Mesenchymal stem cell (in vitro differentiated cells and primary cell): ENCODE results near the gene KANSL2.
"Not testable (repeated sequence)": the region's sequence is repeated elsewhere in the genome, so short reads cannot be mapped to it uniquely, and the experiment has no call there.

Experiments used
- DNase-seq: peaks from one replicate; pipeline ENCODE4 v3.0.0-alpha.2; 2013
- H2AFZ ChIP-seq: one replicate; pipeline ENCODE4 v1.6.1; 2013; ENCODE audit warnings: low read depth, mild to moderate bottlenecking, control low read depth, inconsistent platforms, low read length, moderate library complexity
- H2AK5ac ChIP-seq: 2 replicates; pipeline ENCODE4 v1.6.1; 2013; ENCODE audit warnings: low read length, moderate library complexity, mild to moderate bottlenecking, inconsistent platforms; ENCODE audit not compliant: severe bottlenecking
- H2BK120ac ChIP-seq: one replicate; pipeline ENCODE4 v1.6.1; 2013; ENCODE audit warnings: low read depth, mild to moderate bottlenecking, inconsistent platforms, low read length, moderate library complexity
- H2BK12ac ChIP-seq, 2 experiments: one replicate each; pipeline ENCODE4 v1.6.1; 2013; ENCODE audit warnings: inconsistent platforms in 2 of 2, low read length in 2 of 2, mild to moderate bottlenecking in 2 of 2, moderate library complexity in 2 of 2, control low read depth in 1 of 2
- H2BK15ac ChIP-seq: one replicate; pipeline ENCODE4 v1.6.1; 2013; ENCODE audit warnings: mild to moderate bottlenecking, low read depth, inconsistent platforms; ENCODE audit not compliant: poor library complexity, severe bottlenecking
- H2BK5ac ChIP-seq: 2 replicates; pipeline ENCODE4 v1.6.1; 2013; ENCODE audit warnings: low read depth, mild to moderate bottlenecking, low read length, control low read depth, inconsistent platforms; ENCODE audit not compliant: poor library complexity, severe bottlenecking
- H3K14ac ChIP-seq, 2 experiments: one replicate each; pipeline ENCODE4 v1.6.1; 2013; ENCODE audit warnings: inconsistent platforms in 2 of 2, low read length in 2 of 2, control low read depth in 1 of 2, mild to moderate bottlenecking in 1 of 2, moderate library complexity in 1 of 2
- H3K18ac ChIP-seq, 2 experiments: one replicate each; pipeline ENCODE4 v1.6.1; 2013; ENCODE audit warnings: inconsistent platforms in 2 of 2, low read length in 2 of 2, control low read depth in 1 of 2, low read depth in 1 of 2, mild to moderate bottlenecking in 1 of 2
- H3K23ac ChIP-seq, 2 experiments: one replicate each; pipeline ENCODE4 v1.6.1; 2013; ENCODE audit warnings: inconsistent platforms in 2 of 2, low read length in 2 of 2, mild to moderate bottlenecking in 2 of 2, moderate library complexity in 2 of 2, control low read depth in 1 of 2
- H3K27ac ChIP-seq: 2 replicates; pipeline ENCODE4 v1.5.1; 2013; ENCODE audit warnings: mild to moderate bottlenecking, moderate library complexity, low read length, control low read depth, inconsistent platforms; ENCODE audit not compliant: poor library complexity, severe bottlenecking
- H3K27me3 ChIP-seq, 2 experiments: 2 replicates each; pipeline versions ENCODE4 v1.6.1 to v1.7.0; 2013; ENCODE audit warnings: low read length in 2 of 2, mild to moderate bottlenecking in 2 of 2, moderate library complexity in 2 of 2, control low read depth in 1 of 2, inconsistent platforms in 1 of 2; ENCODE audit not compliant: control insufficient read depth in 1 of 2, insufficient read depth in 1 of 2
- H3K36me3 ChIP-seq, 2 experiments: 2 replicates each; pipeline versions ENCODE4 v1.6.1 to v1.7.0; 2013; ENCODE audit warnings: low read length in 2 of 2, control low read depth in 1 of 2, inconsistent platforms in 1 of 2, low read depth in 1 of 2, mild to moderate bottlenecking in 1 of 2; ENCODE audit not compliant: insufficient read depth in 2 of 2, control insufficient read depth in 1 of 2
- H3K4ac ChIP-seq, 2 experiments: one replicate each; pipeline ENCODE4 v1.6.1; 2013; ENCODE audit warnings: inconsistent platforms in 2 of 2, low read length in 2 of 2, mild to moderate bottlenecking in 2 of 2, moderate library complexity in 2 of 2, control low read depth in 1 of 2, low read depth in 1 of 2
- H3K4me1 ChIP-seq: 2 replicates; pipeline ENCODE4 v1.6.1; 2013; ENCODE audit warnings: low read depth, low read length, control low read depth; ENCODE audit not compliant: control insufficient read depth, insufficient read depth
- H3K4me2 ChIP-seq: 2 replicates; pipeline ENCODE4 v1.6.1; 2013; ENCODE audit warnings: low read length, mild to moderate bottlenecking, inconsistent platforms; ENCODE audit not compliant: poor library complexity, severe bottlenecking
- H3K4me3 ChIP-seq, 2 experiments: 2 replicates each; pipeline versions ENCODE4 v1.5.1 to v1.7.0; 2013; ENCODE audit warnings: low read length in 2 of 2, mild to moderate bottlenecking in 2 of 2, control low read depth in 1 of 2, low read depth in 1 of 2; ENCODE audit not compliant: insufficient read depth in 1 of 2
- H3K79me1 ChIP-seq: replicated peaks from 2 replicates; pipeline ENCODE4 v1.6.1; 2013; ENCODE audit warnings: mild to moderate bottlenecking, control low read depth, low read length, inconsistent platforms; ENCODE audit not compliant: poor library complexity, severe bottlenecking
- H3K9ac ChIP-seq: 2 replicates; pipeline ENCODE4 v1.7.0; 2013; ENCODE audit warnings: mild to moderate bottlenecking, low read length, moderate library complexity
- H3K9me3 ChIP-seq: 2 replicates; pipeline ENCODE4 v1.7.0; 2013; ENCODE audit warnings: mild to moderate bottlenecking, low read length; ENCODE audit not compliant: control insufficient read depth
- H4K8ac ChIP-seq: one replicate; pipeline ENCODE4 v1.6.1; 2013; ENCODE audit warnings: inconsistent platforms, mild to moderate bottlenecking, low read length, moderate library complexity
- H4K91ac ChIP-seq: one replicate; pipeline ENCODE4 v1.6.1; 2013; ENCODE audit warnings: mild to moderate bottlenecking, low read length, inconsistent platforms
- WGBS: methylation state at CpG from one replicate; pipeline ENCODE4 v1.1.7; 2013; ENCODE audit warnings: mixed read lengths; 5-methylcytosine and 5-hydroxymethylcytosine counted together

Gene KANSL2

GRCh38 chr12:48668996-48669395 lies 13.0 kb downstream of the KANSL2 start:
- Histone ChIP-seq H2AK5ac (no peak overlapping the region), H3K27ac (no peak overlapping the region), H2BK12ac (no peak overlapping the region), H2BK120ac (no peak overlapping the region), H3K27me3 (no peaks in the 10 kb centered on the region), H4K8ac (no peak overlapping the region), H3K9ac (no peak overlapping the region), H3K14ac (no peak overlapping the region), H3K79me1 (peaks cover 15% of the 10 kb centered on the region), H3K4me3 (no peak overlapping the region), H3K36me3 (peaks cover 57 to 83% of the 10 kb centered on the region in 2 experiments), H3K18ac (no peak overlapping the region), H2AFZ (no peak overlapping the region), H3K4me1 (no peaks in the 10 kb centered on the region), H3K4ac (no peak overlapping the region), H3K4me2 (no peak overlapping the region), H3K23ac (no peak overlapping the region), H3K9me3 (no peaks in the 10 kb centered on the region), H2BK15ac (no peak overlapping the region), H4K91ac (no peak overlapping the region), H2BK5ac (no peak overlapping the region)
- 97% methylated on average over 14 of the region's 14 CpGs for WGBS
- DNase-seq, result no peak

- H3K27ac ChIP-seq, result no peak overlapping the region
- no peak overlapping the region for H4K8ac ChIP-seq
- WGBS, result 100% methylated on average over 2 of the region's 4 CpGs
- peaks cover 40 to 80% of the 10 kb centered on the region in 2 experiments for H3K36me3 ChIP-seq
- H2BK120ac ChIP-seq, result no peak overlapping the region
- no peaks in the 10 kb centered on the region for H3K4me1 ChIP-seq
- H4K91ac ChIP-seq, result no peak overlapping the region
- no peak overlapping the region for H3K14ac ChIP-seq
- no peak overlapping the region for H3K9ac ChIP-seq
- H3K27me3 ChIP-seq, result no peaks in the 10 kb centered on the region
- peaks cover 21% of the 10 kb centered on the region for H3K79me1 ChIP-seq
- no peak overlapping the region for H2BK5ac ChIP-seq
- no peak for DNase-seq
- no peak overlapping the region for H3K4ac ChIP-seq
- no peaks in the 10 kb centered on the region for H3K9me3 ChIP-seq
- H3K18ac ChIP-seq, result no peak overlapping the region
- H2BK15ac ChIP-seq, result no peak overlapping the region
- H3K23ac ChIP-seq, result no peak overlapping the region
- H2AFZ ChIP-seq, result no peak overlapping the region
- H2BK12ac ChIP-seq, result no peak overlapping the region
- no peak overlapping the region for H2AK5ac ChIP-seq
- H3K4me2 ChIP-seq, result no peak overlapping the region
- no peak overlapping the region for H3K4me3 ChIP-seq
Measured at GRCh38 chr12:48659863-48660262, 22.2 kb downstream of the KANSL2 start.

- Histone ChIP-seq H3K4ac (no peak overlapping the region), H3K18ac (no peak overlapping the region), H3K36me3 (peaks cover 18 to 83% of the 10 kb centered on the region in 2 experiments), H2BK120ac (no peak overlapping the region), H3K23ac (no peak overlapping the region), H3K14ac (no peak overlapping the region), H2AK5ac (no peak overlapping the region), H3K79me1 (peaks cover 19% of the 10 kb centered on the region), H2BK12ac (no peak overlapping the region), H4K8ac (no peak overlapping the region), H3K27ac (no peak overlapping the region), H2BK15ac (no peak overlapping the region), H3K27me3 (no peaks in the 10 kb centered on the region), H3K4me1 (no peaks in the 10 kb centered on the region), H3K4me3 (no peak overlapping the region), H3K9me3 (no peaks in the 10 kb centered on the region), H2BK5ac (no peak overlapping the region), H3K4me2 (no peak overlapping the region), H4K91ac (no peak overlapping the region), H3K9ac (no peak overlapping the region), H2AFZ (no peak overlapping the region)
- WGBS, result 49% methylated on average over 3 of the region's 4 CpGs
- no peak for DNase-seq
Measured at GRCh38 chr12:48651681-48652080, 30.4 kb downstream of the KANSL2 start.

- not testable (repeated sequence) for H3K4me2 ChIP-seq, H3K9me3 ChIP-seq, H3K14ac ChIP-seq, H2AK5ac ChIP-seq, H2BK5ac ChIP-seq, H3K23ac ChIP-seq, H2BK15ac ChIP-seq, H3K4me1 ChIP-seq, H3K27ac ChIP-seq, H3K27me3 ChIP-seq, H2BK120ac ChIP-seq, H4K91ac ChIP-seq, H3K18ac ChIP-seq, H4K8ac ChIP-seq, H2BK12ac ChIP-seq, DNase-seq, H3K4me3 ChIP-seq, H3K9ac ChIP-seq, H2AFZ ChIP-seq, H3K4ac ChIP-seq, H3K79me1 ChIP-seq
- WGBS, result 100% methylated on average over 1 of the region's 8 CpGs
- peaks cover 25 to 43% of the 10 kb centered on the region in 2 experiments for H3K36me3 ChIP-seq
Measured at GRCh38 chr12:48645354-48645753, 36.7 kb downstream of the KANSL2 start.
